Measurements from ENCODE around the gene COL4A6. TPM values are rescaled to one million over a fixed set of nuclear protein-coding genes. Genes with fewer than 3 reads are reported as not detected.
A peak's percentile ranks its signal among the peaks of the same experiment; 100 is the strongest.

The COL4A6 gene
- total RNA-seq, 4 donors from 2014 or later: 0.27 to 1.5 (median 1.1) TPM

DNA sequence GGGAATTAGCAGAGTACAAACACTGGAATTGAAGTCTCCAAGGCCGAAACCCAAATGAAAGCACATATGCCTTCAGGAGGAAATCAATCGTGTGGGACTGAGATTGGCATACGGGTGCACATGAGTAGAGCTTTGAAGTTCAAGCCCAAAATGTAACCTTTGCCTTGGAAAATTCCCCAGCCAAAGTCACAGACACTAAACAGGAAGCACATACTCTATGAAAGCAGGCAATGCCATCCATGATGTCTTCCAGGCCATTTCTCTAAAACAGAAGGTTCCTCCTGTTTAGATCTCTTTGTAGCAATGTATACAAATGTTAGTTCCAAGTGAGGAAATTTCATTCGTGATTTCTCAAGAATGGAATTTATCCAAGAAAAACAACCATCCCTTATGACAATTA is 162.5 kb downstream of the COL4A6 start:
- H3K36me3 ChIP-seq: no peaks in the 10 kb centered on the region
- WGBS, 2 donors: 68 to 75% methylated on average over 4 of the region's 4 CpGs
- no peak overlapping the region for H3K27ac ChIP-seq
- intact Hi-C loops (cut with DNase I): no loop called here
- H3K4me1 ChIP-seq: peaks cover 0 to 2% of the 10 kb centered on the region in 2 donors
- no peak overlapping the region for H3K4me3 ChIP-seq (replicated peaks in 1 of 3)
- no peaks in the 10 kb centered on the region for H3K27me3 ChIP-seq
- TF ChIP-seq CTCF (IDR thresholded peaks at IDR 0.05) (no peak), POLR2A (IDR thresholded peaks at IDR 0.05) (no peak)
- H3K9me3 ChIP-seq: no peaks in the 10 kb centered on the region
- no peak for DNase-seq

GRCh38 chrX:108271397-108271787 is 166.8 kb downstream of the COL4A6 start:
- no peak for TF ChIP-seq CTCF (IDR thresholded peaks at IDR 0.05)
- TF ChIP-seq POLR2A (IDR thresholded peaks at IDR 0.05): no peak
- H3K27me3 ChIP-seq: no peaks in the 10 kb centered on the region
- peaks cover 0 to 3% of the 10 kb centered on the region in 2 donors for H3K4me1 ChIP-seq
- intact Hi-C loops (cut with DNase I): no loop called here
- no peak overlapping the region for H3K27ac ChIP-seq
- no peaks in the 10 kb centered on the region for H3K9me3 ChIP-seq
- WGBS, 2 donors: 47 to 50% methylated on average over 2 of the region's 2 CpGs
- DNase-seq: no peak
- H3K36me3 ChIP-seq: no peaks in the 10 kb centered on the region
- H3K4me3 ChIP-seq (replicated peaks in 1 of 3): no peak overlapping the region

DNA sequence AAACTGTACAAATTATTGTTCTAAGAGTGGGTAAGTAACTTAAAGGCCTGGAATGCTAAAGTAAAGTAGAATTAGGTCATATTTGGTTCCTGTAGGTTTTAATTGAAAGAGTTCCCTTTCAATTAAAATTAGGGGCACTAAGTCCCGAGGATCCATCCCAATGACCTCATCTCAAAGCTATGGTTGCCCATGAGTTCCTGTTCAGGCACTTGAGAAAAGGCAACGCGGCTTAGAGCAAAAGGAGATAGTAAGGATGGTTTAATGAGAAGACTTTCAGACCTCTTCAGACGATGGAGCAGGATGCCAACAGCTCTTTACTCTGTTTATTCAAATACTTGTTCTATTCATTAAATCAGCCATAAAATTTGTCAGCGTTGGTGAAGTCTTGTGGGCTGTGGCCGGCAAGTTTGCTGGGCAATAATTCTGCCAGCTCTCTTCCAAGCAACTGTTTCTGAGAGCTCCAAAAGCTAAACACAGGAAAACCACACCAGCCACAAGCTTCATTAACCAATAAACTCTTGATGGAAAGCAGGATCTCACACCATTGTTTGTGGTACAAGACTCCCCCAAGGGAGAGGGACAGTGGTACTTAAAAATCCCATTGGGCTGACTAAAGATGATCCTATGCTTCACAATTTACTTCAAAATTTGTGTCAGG is 167.4 kb downstream of the COL4A6 start:
- no peak overlapping the region for H3K4me3 ChIP-seq (replicated peaks in 1 of 3)
- intact Hi-C loops (cut with DNase I): no loop called here
- TF ChIP-seq POLR2A (IDR thresholded peaks at IDR 0.05) (no peak), CTCF (IDR thresholded peaks at IDR 0.05) (no peak)
- DNase-seq: no peak
- no peaks in the 10 kb centered on the region for H3K36me3 ChIP-seq
- WGBS, 2 donors: 39 to 41% methylated on average over 6 of the region's 6 CpGs
- H3K27ac ChIP-seq: no peak overlapping the region
- H3K9me3 ChIP-seq: no peaks in the 10 kb centered on the region
- H3K27me3 ChIP-seq: no peaks in the 10 kb centered on the region
- H3K4me1 ChIP-seq: peaks cover 0 to 3% of the 10 kb centered on the region in 2 donors

DNA sequence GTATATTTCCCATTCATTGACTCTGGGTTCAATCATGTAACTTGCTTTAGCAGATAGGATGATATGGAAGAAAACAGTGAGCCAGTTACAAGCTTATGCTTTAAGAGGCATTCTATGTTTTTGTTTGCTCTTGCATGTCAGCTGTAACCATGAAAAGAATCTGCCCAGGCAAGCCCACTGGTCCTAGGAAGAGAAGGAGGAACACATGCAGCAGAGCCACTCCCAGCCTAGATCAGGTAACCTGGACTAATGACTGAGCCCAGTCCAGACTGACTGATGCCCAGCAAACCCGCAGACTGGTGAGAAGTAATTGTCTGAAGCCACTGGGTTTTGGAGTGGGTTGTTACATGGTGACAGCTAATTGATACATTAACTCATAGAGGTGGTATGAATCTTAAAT is 167.9 kb downstream of the COL4A6 start:
- no peak for DNase-seq
- intact Hi-C loops (cut with DNase I): no loop called here
- Histone ChIP-seq H3K9me3 (no peaks in the 10 kb centered on the region), H3K4me3 (replicated peaks in 1 of 3) (no peak overlapping the region), H3K27ac (no peak overlapping the region), H3K4me1 (peaks cover 0 to 3% of the 10 kb centered on the region in 2 donors), H3K36me3 (no peaks in the 10 kb centered on the region), H3K27me3 (no peaks in the 10 kb centered on the region)
- no peak for TF ChIP-seq CTCF (IDR thresholded peaks at IDR 0.05)
- 67 to 82% methylated on average over 1 of the region's 1 CpG for WGBS, 2 donors

- Histone ChIP-seq H3K9me3 (no peaks in the 10 kb centered on the region), H3K4me1 (peaks cover 0 to 3% of the 10 kb centered on the region in 2 donors), H3K27ac (no peak overlapping the region), H3K4me3 (replicated peaks in 1 of 3) (no peak overlapping the region), H3K27me3 (no peaks in the 10 kb centered on the region), H3K36me3 (no peaks in the 10 kb centered on the region)
- intact Hi-C loops (cut with DNase I): no loop called here
- WGBS, 2 donors: 84 to 86% methylated on average over 4 of the region's 4 CpGs
- TF ChIP-seq POLR2A (IDR thresholded peaks at IDR 0.05) (no peak), CTCF (IDR thresholded peaks at IDR 0.05) (no peak)
- peak; percentile 3 to 10 for DNase-seq
Observed at GRCh38 chrX:108268434-108269080, 169.7 kb downstream of the COL4A6 start.

Measured in thyroid gland (tissue), 4 donors.